ENCODE data around the gene HES1. TPM values are rescaled to one million over a fixed set of nuclear protein-coding genes. Genes with fewer than 3 reads are reported as not detected.
"Not testable (repeated sequence)": the region's sequence is repeated elsewhere in the genome, so short reads cannot be mapped to it uniquely, and the experiment has no call there.

The HES1 gene
- total RNA-seq, 1 donor from 2014 or later: 13.6 TPM

DNA sequence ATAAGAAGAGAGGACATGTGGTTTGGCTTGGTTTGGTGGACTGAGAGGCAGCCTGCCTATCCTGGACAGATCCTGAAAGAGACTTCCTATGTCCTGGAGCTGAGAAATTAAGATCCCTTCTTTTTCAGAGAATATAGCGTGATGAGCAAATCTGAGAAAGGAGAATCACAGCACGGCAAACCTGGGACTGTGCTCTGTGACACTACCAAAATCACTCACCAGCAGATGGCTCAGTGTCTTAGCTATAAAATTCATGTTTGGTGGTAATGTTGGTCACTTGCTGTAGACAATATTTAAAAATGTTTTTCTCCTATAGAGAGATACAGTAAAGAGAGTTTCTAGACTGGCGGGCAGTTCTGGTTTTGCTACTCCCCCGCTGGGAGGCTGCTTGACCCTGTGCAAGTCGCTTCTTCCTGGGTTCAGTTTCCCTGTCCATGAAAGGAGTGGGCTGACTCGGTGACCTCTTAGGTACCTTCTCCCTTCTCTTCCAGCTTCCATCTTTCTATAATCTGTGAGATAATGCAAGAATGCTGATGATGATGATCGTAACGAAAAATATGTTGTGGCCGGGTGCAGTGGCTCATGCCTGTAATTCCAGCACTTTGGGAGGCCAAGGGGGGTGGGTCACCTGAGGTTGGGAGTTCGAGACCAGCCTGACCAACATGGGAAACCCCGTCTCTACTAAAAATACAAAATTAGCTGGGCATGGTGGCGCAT, 7.6 kb upstream of the HES1 start:
- DNase-seq: no peak

DNA sequence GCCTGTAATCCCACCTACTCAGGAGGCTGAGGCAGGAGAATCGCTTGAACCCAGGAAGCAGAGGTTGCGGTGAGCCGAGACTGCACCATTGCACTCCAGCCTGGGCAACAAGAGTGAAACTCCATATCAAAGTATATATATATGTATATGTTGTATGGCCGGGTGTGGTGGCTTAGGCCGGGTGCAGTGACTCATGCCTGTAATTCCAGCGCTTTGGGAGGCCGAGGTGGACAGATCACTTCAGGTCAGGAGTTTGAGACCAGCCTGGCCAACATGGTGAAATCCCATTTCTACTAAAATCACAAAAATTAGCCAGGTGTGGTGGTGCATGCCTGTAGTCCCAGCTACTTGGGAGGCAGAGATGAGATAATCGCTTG, 7.0 kb upstream of the HES1 start:
- DNase-seq: not testable (repeated sequence)

DNA sequence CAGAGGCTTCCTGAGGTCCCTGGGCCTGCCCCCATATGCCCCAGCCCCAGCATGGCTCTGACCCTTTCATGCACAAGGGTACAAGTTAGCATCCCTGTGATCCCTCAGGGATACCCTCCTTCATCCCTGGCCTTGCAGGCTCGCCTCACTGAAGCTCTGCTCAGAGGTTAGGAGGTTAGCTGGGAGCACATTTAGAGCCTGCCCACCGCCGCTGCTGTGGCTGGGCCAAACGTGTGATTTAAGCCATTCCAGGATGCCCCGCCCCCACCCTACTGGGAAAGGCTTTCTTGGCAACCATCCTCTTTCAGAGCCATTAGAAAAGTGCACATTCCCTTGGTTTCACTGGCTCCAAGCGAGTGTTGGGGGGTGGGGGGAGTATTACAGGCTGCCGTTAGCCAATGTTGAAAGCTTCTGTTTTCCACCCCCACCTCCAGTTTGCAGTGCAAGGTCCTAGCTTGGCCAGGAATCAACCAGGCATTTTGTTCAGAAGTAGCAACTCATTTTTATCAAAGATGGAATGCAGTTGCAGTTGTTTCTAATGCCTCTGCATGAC, 6.3 kb upstream of the HES1 start:
- no peak for DNase-seq

DNA sequence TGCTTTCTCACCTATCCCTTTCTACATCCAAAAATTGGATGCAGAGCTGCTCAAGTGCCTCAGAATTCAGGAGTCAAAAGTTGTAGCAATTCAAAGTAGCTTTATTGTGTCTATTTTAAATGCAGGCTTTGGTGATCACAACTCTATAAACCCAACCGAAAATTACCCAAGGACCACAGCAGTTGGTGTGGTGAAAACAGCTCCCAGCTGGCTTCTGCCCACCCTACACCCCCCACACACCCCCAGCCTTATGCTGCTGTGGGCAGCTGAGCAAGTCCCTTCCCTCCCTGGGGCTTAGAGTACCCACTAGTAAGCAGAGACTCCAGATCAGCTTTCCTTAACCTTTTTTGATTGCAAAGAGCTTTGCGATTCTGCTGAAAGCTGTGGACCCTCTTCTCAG, 5.8 kb upstream of the HES1 start:
- DNase-seq: no peak

DNA sequence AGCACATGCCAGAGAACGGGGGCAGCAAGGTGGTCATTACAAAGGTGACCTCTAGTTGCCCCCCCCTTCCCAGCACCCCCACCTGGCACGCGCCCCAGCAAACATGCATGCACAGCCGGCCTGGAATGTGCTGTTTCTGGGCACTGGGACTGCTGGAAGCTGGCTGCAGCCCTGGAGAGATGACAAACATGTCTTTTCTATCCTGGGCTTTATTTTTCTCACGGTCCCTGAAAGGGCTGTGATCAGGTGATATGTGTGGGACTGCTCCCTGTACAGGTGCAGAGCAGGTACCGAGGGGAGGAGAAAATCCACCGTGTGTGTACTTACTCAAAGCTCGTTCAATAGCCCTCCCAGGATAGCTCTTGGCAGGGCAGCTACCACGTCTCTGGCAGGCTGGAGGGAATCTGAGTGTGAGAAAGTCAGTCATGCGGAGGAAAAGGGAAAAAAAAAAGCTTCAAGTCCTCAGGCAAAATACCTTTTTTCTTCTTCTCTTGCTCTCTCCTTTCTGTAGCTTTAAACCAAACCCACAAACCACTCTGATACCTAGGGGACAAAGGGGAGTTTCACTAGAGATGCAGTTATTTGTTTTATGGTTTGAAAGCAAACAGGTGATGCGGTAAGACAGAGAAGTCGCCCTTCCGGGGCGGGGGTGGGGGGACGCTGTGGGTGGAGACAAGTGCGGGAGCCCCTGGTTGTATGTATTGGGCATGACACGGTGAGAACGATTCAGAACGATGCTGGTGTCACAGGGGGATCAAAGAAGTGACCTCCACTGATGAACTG, 5.0 kb upstream of the HES1 start:
- DNase-seq: no peak

DNA sequence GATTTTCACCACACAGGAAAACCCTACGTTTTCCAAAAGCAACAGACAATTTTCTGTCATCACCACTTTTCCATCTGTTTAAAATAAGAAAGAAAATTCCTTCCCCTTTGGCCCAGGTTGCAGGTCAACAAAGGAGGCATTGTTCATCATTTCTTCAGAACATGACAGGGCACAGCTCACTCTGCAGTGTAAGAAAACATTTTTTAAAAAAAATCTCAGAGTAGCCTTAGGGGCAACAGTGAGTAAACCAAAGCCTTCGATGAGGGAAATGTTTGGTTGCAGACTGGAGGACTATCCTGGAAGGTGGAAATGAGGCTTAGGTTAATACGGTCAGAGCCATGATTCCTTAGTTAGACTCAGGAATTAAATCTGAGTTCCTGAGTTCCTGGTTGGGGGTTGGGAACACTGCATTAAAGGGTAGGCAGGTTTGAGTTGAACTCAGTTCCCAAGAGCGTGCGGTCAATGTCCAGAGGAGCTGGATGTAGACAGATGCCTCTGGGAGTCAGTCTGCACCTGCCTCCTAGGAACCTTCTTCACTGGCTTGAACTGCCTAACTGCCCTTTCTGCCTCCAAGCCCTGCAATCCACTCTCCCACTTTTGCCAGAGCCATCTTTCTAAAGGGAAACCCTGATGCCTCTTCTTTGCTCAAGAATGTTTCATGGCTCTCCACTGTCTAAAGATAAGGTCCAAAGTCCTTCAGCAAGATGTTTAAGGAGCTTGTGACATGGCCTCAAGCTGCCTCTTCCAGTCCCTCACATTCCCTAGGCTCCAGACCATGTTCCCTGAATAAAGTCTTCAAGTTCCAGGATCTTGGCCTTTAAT, 3.3 kb upstream of the HES1 start:
- no peak for DNase-seq

DNA sequence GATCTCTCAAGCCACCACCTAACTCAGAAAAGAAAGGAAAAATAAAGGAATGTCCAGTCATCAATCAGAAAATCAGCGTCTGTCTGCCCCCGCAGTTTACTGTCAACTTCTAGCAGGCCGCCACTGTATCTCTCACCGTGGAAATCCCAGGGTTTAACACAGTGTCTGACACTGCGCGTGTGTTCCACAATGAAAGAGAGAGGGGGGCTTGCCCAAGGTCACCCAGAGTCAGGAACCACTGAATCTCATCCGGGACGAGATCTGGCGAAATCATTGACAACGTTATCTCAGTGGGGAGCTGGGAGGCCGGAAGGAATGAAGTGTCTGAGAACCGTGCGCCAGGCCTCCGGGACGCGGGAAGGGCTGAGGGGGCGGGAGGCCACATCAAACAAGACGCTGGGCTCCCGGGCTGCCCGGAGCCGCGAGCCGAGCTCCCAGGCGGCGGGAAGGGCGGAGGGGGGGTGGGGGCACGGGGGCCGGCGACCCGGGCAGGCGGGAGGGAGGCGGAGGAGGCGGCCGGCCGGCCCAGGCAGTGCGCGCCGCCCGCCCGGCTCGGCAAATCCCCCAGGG, 2.2 kb upstream of the HES1 start:
- peak; percentile 18 for DNase-seq

DNA sequence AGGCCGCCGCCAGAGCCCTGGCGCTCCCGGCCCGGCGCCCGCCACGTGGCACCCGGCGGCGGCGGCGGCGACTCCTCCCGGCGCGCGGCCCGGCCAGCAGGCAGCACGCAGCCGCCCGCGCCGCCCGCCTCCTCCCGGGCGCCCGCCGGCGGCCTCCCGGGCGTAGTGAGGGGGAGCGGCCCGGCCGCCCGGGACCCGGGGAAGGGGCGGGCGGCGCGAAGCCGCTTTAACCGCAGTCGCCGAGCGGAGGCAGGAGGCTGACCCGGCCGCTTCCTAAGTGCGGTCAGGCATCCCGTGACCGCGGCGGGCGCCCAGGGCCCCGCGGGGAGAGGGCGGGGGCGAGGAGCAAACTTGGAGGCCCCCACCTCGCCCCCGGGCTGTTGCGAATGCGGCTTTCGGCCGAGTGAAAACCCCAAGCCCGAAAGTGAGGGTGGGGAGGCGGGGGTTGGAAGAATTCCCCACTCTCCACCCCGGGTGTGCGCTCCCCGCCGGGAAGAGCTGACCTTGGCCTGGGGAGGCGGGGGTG, 1.7 kb upstream of the HES1 start:
- peak; percentile 50 for DNase-seq

DNA sequence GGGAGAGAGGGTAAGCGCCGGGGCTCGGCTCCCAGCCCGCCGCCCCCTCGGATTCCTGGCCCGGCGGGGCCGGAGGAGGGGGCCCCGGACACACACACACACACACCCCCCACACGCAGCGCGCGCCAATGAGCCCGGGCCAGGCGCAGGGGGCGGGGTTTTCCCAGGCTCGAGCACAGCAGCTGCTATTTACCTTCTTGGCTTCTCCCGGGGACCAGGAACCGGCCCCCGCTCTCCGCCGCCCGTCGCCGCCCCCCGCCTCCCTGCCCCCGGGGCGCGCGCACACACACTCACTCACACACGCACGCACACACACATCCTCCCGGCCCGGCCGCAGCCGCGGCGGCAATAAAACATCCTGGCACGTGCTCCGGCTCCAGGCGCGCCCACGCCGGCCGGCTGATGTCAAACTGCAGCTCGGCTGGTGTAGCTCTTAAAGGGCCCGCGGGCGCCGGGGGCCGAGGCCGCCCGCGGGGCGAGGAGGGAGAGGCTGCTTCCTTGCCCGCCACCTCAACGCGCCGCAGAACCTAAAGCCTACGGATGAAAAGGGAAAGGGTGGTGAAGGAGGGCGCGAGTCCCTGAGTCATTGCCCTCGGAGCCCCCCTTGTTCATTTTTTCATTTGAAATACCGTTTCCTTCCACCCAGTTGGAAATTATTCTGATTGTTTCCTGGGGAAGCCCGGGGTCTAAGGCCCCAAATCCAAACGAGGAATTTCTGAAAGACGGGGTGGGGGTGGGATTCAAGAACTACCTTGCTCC, 1.0 kb upstream of the HES1 start:
- DNase-seq: peak; percentile 73

DNA sequence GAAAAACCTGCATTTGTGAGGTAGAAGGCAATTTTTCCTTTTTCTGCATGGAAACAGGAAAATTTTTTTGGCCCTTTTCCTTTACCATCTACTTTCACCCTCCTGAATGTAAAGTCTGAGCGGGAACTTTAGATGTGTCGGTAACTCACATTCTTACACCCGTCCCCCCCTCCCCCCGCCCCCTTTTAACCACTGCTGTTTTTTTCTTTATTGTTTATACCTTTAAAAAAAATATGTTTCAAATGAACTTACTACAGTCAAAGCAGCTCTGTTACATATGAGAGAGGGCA, 487 bp upstream of the HES1 start:
- no peak for DNase-seq

DNA sequence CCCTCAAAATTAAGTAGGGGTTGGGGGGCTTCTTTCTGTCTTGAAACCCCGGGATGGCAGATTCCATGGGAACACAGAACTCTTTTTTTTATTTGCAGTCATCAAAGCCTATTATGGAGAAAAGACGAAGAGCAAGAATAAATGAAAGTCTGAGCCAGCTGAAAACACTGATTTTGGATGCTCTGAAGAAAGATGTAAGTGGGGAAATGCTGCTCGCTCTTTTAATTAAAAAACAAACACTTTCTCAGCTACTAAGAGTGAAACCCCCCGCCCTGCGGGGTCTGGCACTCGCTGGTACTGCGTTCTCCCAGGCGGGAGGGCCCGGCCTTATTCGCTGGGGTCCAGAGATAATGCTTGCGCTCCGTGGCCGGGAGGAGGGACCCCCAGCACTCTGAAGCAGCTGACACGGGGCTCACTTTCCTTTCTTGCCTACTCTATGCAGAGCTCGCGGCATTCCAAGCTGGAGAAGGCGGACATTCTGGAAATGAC, 615 bp downstream of the HES1 start:
- no peak for DNase-seq

DNA sequence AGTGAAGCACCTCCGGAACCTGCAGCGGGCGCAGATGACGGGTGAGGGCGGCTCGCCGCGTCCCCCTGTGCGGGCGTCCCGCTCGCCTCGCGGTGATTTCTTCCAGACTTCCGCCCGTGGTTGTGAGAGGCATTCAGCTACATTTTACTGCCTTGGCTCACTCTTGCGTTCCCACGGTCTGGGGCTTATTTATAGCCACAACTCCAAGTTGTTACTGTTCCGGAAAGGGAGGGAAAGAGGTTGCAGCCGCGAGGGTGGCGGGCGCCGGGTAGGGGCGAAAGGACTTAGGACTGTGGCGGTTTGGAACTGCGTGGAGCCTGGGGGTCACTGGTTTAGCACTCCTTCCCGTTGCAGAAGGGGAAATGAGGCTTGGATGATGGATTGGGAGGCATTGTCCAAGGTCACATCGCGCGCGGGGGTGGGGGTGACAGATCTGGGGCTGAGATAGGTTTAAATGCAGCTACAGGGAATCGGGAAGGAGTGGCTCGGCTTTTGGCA, 1.1 kb downstream of the HES1 start:
- peak; percentile 14 for DNase-seq

DNA sequence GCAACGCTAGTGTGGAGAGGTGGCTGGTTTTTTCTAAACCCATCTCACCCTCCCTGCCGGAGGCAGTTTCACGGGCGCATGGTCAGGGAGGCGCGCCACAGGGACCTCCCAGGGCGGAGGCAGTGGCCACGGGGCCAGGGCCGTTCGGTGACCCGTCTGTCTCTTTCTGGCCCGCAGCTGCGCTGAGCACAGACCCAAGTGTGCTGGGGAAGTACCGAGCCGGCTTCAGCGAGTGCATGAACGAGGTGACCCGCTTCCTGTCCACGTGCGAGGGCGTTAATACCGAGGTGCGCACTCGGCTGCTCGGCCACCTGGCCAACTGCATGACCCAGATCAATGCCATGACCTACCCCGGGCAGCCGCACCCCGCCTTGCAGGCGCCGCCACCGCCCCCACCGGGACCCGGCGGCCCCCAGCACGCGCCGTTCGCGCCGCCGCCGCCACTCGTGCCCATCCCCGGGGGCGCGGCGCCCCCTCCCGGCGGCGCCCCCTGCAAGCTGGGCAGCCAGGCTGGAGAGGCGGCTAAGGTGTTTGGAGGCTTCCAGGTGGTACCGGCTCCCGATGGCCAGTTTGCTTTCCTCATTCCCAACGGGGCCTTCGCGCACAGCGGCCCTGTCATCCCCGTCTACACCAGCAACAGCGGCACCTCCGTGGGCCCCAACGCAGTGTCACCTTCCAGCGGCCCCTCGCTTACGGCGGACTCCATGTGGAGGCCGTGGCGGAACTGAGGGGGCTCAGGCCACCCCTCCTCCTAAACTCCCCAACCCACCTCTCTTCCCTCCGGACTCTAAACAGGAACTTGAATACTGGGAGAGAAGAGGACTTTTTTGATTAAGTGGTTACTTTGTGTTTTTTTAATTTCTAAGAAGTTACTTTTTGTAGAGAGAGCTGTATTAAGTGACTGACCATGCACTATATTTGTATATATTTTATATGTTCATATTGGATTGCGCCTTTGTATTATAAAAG, 1.8 kb downstream of the HES1 start:
- DNase-seq: no peak

DNA sequence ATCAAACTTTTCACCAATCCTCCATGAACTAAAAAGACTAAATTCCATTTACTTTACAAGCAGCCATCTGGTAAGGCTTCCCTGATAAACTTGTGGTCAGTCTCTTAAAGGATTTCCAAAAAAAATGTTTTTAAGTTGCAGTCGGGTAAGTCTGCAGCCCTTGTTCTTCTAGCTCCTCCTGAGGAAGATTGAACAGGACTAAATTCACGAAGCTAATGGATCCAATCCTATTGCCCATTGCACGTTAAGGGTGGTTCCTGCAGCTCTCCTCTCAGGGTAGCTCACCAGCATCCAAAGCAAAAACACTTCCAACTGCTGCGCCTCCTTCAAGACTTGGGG, 2.8 kb downstream of the HES1 start:
- no peak for DNase-seq

DNA sequence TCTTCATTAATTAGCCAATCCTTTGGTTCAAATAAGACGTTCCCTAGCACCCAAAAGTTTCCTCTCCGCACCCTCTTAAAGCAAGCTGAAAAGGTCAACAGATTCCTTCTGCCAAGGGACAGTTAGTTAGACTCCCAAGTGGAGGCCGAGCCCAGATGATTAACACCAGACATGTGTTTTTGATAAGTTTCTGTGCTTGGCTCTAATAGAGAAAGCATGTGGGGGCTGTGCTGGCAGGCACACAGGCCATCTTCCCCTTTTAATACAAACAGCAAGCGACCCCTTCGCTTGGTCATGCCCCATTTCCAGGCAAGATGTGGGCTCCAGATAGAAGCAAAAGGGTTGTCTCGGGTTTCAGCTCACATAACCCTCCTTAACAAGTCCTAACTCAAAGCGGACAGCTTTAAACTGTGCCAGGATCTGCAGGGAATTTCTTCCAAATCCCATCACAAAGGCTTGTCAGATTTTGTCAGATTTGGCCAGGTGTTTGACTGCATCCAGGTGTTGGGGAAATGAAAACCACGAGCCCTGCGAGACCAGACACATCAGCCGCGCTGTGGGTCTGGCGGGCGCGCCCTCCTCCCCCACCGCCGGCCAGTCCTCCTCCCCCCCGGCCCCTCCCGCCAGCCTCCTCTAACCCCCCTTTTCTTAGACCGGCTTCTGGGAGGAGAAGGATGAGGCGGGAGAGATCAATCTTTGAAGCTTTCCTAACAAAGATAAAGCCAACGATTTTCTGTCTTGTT, 3.3 kb downstream of the HES1 start:
- DNase-seq: no peak

DNA sequence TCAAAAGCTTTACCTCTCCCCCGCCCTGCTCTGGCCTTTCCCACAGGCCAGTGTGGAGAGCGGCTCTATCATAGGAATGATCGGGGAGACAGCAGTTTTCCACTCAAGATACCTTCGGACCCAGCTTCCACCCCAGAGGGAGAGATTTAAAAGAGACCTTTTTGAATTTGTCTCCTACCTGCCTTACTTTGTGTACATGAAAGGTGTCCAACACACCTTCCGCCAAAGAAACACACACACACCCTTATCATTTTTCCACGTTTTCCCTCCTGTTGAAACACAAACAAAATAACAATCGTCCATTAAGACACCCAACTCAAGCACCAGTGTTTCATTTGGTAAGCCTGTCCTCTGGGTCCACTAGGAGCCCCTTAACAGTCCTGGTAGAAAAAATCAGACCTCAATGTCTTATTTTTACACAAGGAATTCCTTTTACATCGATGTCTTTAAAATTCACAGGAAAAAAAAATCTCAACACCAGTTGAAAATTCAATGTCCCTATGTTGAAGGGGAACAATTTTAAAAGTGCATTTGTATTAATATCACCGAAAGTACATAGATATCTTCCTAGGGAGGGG, 4.0 kb downstream of the HES1 start:
- DNase-seq: no peak

DNA sequence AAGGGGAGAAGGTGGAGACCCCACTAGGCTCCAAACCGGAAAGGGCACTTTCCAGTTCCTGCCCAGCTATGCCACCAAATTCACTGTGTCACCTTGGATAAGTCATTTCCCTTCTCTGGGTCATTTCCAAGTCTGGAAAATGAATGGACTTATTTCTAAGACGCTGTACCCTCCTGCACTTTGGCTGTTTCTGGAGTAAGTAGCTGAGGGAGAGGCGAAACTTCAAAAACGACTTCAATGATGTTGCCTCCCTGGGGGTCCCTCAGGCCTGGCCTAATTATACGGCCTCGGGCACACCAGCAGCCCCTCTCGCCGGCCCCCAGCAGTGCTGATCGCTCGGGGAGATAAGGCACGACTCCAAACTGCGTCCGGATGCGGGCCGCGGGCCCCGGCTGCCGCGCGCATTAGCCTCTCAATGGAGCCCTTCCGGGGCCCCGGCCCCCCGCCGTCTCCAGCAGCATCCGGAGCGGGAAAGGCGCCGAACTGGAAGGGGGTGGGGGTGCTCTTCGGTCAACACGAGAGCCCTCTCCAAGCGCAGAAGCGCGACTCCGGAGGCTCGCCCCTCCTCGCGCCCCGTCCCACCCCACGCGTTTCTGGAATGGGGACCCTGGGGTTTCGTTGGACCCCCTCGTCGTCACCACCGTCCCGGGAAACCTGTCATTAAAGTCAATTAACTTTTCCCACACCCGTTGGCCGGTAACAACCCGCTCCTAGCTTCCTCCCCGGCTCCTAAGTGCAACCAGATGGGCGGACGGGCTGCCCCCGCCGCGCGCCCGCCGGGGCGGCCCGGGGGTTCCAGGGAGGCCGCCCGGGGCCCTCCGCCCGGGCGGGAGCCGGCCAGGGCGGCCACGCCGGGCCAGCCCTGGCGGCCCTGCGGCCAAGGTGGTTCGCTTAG, 4.8 kb downstream of the HES1 start:
- DNase-seq: no peak
